Activated naive CD8-positive, alpha-beta T cell treated with anti-CD3 and anti-CD28 coated beads for 36 hours (primary cell): ENCODE data around the gene FBL. TPM values are rescaled to one million over a fixed set of nuclear protein-coding genes. Genes with fewer than 3 reads are reported as not detected.
"Not testable (repeated sequence)": the region's sequence is repeated elsewhere in the genome, so short reads cannot be mapped to it uniquely, and the experiment has no call there.

ENCODE experiments used
- DNase-seq: peaks from one replicate; pipeline ENCODE4 v3.0.0; 2021
- H3K27ac Mint-ChIP-seq: one replicate; pipeline ENCODE4 v1.8.0; 2022; ENCODE audit warnings: mild to moderate bottlenecking, moderate library complexity, mixed read lengths
- H3K27me3 Mint-ChIP-seq: one replicate; pipeline ENCODE4 v1.8.0; 2022; ENCODE audit warnings: mild to moderate bottlenecking, mixed read lengths
- H3K36me3 Mint-ChIP-seq: one replicate; pipeline ENCODE4 v1.8.0; 2021; ENCODE audit warnings: mild to moderate bottlenecking, mixed read lengths
- H3K4me1 Mint-ChIP-seq: one replicate; pipeline ENCODE4 v1.8.0; 2021; ENCODE audit warnings: mixed read lengths
- H3K4me3 Mint-ChIP-seq: one replicate; pipeline ENCODE4 v1.8.0; 2022; ENCODE audit warnings: mild to moderate bottlenecking, moderate library complexity, mixed read lengths
- H3K9me3 Mint-ChIP-seq: one replicate; pipeline ENCODE4 v1.8.0; 2022; ENCODE audit warnings: mixed read lengths
- total RNA-seq, 2 experiments: library from RNA; stranded (reverse); gene quantifications; one replicate each; pipeline ENCODE4 v1.2.3, GENCODE V29; 2021

The FBL gene
- total RNA-seq, 2 experiments from 2014 or later = 925 to 936 TPM

DNA sequence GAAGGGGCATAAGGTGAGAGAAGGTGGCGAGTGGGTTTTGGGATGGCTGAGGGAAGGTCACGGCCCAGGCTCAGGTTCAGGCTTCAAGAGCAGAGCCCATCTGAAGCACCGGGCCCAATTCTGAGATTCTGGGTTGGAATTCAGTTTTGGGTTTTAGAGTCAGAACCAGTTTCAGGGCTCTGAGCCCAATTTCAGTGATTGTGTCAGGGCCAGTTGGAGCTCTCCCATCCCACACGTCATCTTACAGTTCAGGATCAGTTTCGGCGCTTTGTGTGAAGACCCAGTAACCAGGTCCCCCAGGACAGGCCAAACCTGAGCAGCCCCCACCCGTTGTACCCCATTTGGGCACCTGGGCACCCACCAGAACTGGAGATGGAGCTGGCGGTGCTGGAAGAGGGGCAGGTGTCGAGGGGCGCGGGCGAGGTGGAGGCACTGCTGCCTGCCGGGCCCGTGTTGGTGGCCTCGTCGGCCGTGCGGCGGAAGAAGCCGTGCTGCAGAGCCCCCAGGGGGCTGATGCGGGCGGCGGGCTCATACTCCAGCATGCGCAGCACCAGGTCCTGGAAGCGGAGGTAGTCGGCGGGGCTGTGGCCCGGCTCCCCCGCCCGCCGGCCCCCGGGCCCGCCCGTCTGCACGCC lies 19.8 kb downstream of the FBL start:
- Mint-ChIP-seq H3K4me1 (peaks cover 15% of the 10 kb centered on the region), H3K27me3 (no peaks in the 10 kb centered on the region), H3K9me3 (no peaks in the 10 kb centered on the region), H3K36me3 (peaks cover 25% of the 10 kb centered on the region), H3K4me3 (no peak overlapping the region), H3K27ac (no peak overlapping the region)
- DNase-seq = no peak

DNA sequence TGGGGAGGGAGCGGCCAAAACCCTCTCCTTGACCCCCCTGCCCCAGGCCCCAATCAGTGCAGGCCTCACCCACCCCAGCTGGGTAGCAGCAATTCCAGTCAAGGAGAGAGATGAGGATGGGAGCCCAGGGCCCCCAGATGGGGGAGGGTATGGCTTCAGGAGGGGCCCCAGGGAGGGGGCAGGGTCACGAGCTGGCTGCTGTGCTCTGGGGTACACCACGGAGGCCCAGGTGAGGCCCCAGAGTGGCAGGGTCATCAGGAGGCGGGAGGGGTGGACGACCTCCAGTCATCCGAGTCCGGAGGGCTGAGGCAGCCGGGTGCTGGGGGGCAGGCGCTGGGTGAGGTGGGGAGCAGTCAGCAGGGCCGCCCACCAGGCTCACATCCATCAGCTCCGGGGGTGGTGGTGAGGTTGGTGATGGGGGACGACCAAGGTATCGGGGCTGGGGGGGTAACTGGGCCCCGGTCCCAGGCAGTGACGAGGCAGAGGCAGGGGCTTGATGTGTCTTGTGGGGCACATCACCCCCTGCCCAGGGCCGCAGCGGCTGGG lies 20.6 kb downstream of the FBL start:
- peaks cover 17% of the 10 kb centered on the region for H3K36me3 Mint-ChIP-seq
- no peak overlapping the region for H3K27ac Mint-ChIP-seq
- no peak overlapping the region for H3K4me3 Mint-ChIP-seq
- H3K27me3 Mint-ChIP-seq = no peaks in the 10 kb centered on the region
- DNase-seq = no peak
- no peaks in the 10 kb centered on the region for H3K9me3 Mint-ChIP-seq
- H3K4me1 Mint-ChIP-seq = peaks cover 10% of the 10 kb centered on the region

DNA sequence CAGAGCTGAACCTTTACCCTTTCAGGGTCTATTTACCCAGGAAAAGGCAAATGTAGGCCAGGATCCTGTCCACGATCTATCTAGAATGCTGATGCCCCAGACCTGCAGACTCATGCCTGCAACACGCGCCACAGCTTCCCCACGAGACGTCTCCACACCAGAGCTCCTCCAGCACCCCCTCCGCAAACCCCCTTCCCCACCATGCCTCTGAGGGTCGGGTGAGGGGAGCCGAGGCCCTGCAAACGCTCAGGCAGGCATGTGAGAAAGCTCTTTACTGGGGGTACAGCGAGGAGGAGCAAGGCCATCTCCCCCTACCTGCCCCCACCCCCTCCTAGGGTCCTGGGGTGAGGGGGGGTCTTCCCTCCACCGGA lies 21.1 kb downstream of the FBL start:
- H3K4me3 Mint-ChIP-seq = no peak overlapping the region
- H3K4me1 Mint-ChIP-seq = peaks cover 10% of the 10 kb centered on the region
- H3K27ac Mint-ChIP-seq = peak overlapping the region; percentile 55
- H3K36me3 Mint-ChIP-seq = peaks cover 18% of the 10 kb centered on the region
- no peak for DNase-seq
- no peaks in the 10 kb centered on the region for H3K9me3 Mint-ChIP-seq
- no peaks in the 10 kb centered on the region for H3K27me3 Mint-ChIP-seq

DNA sequence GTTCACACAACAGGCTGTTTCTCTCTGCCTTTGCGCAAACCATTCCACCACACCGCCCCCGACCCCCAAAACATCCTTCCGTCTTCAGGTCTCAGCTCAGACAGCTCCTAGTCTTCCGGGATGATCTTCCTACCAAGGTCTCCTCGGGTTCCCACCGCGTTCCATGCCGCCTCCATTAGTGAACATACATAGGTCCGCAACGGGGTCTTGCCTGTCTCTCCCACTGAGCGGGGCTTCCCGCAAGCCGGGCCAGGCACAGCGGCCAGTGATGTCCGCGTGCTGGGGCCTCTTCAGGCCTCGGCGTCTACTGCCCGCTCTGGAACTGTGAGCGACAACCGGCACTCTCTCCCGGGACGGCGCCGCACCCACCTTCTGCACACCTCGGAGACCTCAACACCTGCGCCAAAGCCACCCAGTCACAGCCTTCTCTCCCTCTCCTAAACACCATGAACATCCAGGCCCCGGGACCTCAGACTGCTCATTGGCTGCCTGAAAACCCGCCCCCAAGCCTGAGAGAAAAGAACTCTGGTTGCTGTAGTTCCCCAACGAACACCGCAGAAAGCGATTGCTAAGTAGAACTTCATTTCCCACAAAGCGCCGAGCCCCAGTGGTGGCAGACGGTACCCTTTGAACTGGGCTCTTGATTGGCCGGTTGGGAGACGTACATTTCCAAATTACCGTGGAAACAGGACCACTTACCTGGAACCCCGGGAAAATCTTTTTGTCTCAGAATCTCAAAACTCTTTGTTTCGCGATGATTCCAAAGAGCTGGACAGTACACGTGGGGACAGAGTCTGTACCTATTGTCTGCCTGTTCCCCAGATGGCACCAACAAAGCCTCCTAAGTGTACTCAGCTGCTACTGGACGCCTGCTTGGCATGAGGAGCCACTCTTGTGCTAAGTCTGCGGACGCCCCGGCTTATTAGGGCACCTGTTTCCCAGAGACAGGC lies 21.8 kb downstream of the FBL start:
- Mint-ChIP-seq H3K36me3 (peaks cover 14% of the 10 kb centered on the region), H3K4me1 (peaks cover 10% of the 10 kb centered on the region), H3K4me3 (no peak overlapping the region), H3K27me3 (no peaks in the 10 kb centered on the region), H3K9me3 (no peaks in the 10 kb centered on the region), H3K27ac (peak overlapping the region; percentile 55)
- DNase-seq = peak; percentile 86

DNA sequence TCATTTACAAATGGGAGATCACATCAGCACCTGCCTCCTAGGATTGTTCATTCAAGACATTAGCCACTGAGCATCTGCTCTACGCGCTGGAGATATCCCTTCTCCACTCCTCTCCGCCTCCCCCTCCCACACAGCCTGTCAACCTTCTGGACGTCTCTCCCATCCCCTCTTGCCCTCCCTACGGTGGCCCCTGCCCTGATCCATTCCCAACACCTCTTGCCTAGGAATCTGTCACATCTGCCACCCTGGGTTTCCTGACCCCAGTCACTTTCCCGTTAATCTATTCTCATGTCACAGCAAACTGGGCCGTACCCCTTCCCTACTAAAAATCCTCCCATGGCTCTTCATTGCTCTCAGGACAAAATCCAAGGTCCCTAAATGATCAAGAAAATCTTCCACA lies 22.5 kb downstream of the FBL start:
- Mint-ChIP-seq H3K4me3 (no peak overlapping the region), H3K27ac (no peak overlapping the region), H3K27me3 (no peaks in the 10 kb centered on the region), H3K36me3 (peaks cover 9% of the 10 kb centered on the region), H3K4me1 (peaks cover 12% of the 10 kb centered on the region), H3K9me3 (no peaks in the 10 kb centered on the region)
- no peak for DNase-seq

DNA sequence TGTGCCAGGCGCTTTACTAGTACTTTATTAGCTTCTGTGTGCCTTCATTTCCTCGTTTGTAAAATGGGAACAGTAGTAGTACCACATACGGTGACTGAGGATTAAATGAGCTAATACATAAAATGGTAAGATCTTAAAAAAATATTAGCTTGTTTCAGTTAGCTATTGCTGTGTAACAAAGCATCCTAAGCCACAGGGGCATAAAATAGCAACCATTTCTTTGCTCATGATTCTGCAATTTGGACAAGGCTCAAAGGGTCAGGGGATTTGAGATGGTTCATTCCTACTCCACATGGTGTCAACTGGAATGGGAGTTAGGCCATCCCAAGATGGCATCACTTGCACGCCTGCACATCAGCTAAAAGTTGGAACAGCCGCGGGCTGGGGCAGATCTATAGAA lies 25.5 kb downstream of the FBL start:
- H3K4me3 Mint-ChIP-seq = no peak overlapping the region
- no peaks in the 10 kb centered on the region for H3K27me3 Mint-ChIP-seq
- H3K36me3 Mint-ChIP-seq = peaks cover 4% of the 10 kb centered on the region
- DNase-seq = no peak
- no peak overlapping the region for H3K27ac Mint-ChIP-seq
- peaks cover 25% of the 10 kb centered on the region for H3K4me1 Mint-ChIP-seq
- no peaks in the 10 kb centered on the region for H3K9me3 Mint-ChIP-seq

DNA sequence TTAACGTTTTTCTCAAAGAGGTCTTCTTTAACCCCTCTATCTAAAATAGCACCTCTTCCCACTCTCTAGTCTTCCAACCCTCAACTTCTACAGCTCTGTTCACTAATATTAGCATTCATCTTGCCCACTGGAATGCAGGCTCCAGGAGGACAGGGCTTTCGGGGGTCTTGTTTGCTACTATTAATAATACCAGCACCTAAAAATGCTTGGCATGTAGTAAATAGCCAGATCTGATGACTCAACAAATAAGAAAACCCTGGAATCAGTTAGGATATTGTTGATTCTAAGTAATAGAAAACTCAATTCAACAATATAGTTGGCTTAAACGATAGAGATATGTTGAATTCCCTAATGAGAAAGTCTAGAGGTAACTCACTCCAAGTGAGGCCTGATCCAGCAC lies 26.4 kb downstream of the FBL start:
- no peak for DNase-seq
- Mint-ChIP-seq H3K36me3 (peaks cover 4% of the 10 kb centered on the region), H3K4me1 (peaks cover 23% of the 10 kb centered on the region), H3K9me3 (no peaks in the 10 kb centered on the region), H3K27ac (no peak overlapping the region), H3K27me3 (no peaks in the 10 kb centered on the region), H3K4me3 (no peak overlapping the region)

DNA sequence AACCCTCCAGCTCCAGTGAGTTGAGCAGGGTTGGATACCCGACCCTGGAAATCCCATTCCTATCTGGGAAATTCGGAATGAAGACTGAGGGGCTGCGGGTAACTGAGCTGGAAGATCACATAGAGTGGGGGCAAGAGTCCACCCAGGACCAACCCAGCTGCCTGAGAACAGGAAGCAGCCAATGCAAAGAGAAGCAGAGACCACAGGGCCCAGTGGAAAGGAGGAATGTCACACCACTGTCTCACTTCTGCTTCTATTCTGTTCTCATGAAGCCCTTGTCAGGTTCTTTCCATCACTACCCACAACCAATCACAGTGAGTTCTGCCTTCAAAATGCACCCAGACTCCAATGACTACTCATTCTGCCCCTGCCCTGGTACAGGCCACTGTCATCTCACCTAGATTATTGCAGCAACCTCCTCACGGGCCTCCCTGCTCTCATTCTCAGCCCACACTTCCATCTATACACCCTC lies 27.5 kb downstream of the FBL start:
- Mint-ChIP-seq H3K36me3 (peaks cover 4% of the 10 kb centered on the region), H3K4me3 (no peak overlapping the region), H3K27ac (no peak overlapping the region), H3K4me1 (peaks cover 23% of the 10 kb centered on the region), H3K27me3 (no peaks in the 10 kb centered on the region), H3K9me3 (no peaks in the 10 kb centered on the region)
- no peak for DNase-seq

DNA sequence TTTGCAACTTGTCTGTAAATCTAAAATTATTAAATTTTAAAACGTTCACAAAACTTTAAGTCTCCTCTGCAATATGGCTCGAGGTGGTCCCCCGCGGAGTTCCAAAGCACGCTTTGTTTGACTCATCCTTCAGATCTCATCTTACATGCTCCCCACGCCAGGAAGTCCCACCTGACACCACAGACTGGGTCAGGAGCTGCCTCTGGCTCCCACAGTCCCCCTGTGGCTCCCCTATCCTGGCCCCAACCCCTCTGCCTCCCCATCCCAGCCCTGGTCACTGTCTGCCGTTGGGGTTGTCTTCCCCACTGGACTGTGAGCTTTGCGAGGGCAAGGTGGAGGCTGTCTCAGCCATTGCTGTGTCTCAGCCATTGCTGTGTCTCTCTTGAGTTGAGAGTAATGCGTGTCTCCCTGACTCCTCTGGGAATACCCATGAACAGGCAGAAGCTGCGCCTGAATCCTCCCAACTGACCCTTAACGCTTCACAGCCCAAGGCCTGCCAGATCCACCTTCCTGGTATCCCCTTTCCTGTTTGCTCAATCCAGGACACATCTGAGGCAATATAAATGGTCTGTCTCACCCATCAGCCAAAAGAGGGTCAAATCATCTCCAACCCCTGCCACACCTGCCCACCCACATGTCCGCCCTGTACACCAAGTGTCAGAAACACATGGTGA lies 28.2 kb downstream of the FBL start:
- H3K4me3 Mint-ChIP-seq = no peak overlapping the region
- no peak overlapping the region for H3K27ac Mint-ChIP-seq
- H3K36me3 Mint-ChIP-seq = peaks cover 4% of the 10 kb centered on the region
- no peak for DNase-seq
- H3K4me1 Mint-ChIP-seq = peaks cover 23% of the 10 kb centered on the region
- H3K27me3 Mint-ChIP-seq = no peaks in the 10 kb centered on the region
- H3K9me3 Mint-ChIP-seq = no peaks in the 10 kb centered on the region

DNA sequence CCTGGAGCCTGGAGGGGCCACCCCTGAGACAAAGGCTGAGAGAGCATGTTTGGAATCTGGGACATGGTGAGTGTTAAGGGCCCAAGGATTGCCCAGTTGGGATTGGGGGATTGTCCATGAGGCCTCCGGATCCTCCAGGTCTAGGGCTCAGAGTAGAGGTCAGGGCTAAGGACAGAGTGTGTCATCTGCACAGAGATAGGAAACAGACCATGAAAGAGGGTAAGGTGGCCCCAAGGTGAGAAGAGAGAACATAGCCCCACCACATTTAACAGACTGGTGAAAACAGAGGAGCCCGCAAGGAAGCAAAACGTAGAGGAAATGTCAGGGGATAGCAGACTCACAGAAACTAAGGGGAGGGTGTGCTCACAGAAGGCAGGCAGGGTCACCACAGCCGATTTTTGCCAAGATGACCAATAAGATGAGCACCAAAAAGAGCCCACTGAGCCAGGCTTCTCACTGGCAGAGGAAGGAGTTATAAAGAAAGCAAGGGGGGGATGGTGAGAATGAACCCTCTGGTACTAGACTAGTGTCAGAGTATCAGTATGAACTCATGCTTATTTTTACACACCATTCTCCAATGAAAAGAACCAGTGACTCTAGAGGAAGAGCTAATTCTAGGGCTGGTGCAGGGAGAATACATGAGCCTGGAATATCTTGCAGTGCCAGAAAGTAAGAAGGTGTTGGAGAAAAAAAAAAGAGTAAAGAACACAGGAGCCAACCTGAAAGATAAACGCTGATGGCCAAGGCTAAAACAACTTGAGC lies 29.7 kb downstream of the FBL start:
- no peaks in the 10 kb centered on the region for H3K9me3 Mint-ChIP-seq
- no peaks in the 10 kb centered on the region for H3K27me3 Mint-ChIP-seq
- H3K27ac Mint-ChIP-seq = peak overlapping the region; percentile 57
- no peak overlapping the region for H3K4me3 Mint-ChIP-seq
- H3K4me1 Mint-ChIP-seq = peaks cover 23% of the 10 kb centered on the region
- H3K36me3 Mint-ChIP-seq = peaks cover 4% of the 10 kb centered on the region
- no peak for DNase-seq

DNA sequence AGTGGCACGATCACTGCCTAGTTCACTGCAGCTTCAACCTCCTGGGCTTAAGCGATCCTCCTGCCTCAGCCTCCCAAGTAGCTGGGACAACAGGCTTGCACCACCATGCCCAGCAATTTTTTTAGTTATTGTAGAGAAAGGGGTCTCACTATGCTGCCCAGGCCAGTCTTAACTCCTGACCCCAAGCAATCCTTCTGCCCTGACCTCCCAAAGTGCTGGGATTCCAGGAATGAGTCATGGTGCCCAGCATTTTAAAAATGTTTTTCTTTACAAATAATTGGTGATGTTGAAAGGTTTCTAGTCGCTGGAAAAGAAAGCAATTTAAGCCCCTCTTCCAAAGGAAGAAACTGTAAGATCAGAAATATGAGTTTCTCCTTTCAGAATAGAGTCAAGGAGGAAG lies 31.6 kb downstream of the FBL start:
- H3K27ac Mint-ChIP-seq = no peak overlapping the region
- no peaks in the 10 kb centered on the region for H3K9me3 Mint-ChIP-seq
- no peak overlapping the region for H3K4me3 Mint-ChIP-seq
- H3K27me3 Mint-ChIP-seq = no peaks in the 10 kb centered on the region
- no peak for DNase-seq
- peaks cover 23% of the 10 kb centered on the region for H3K4me1 Mint-ChIP-seq
- H3K36me3 Mint-ChIP-seq = peaks cover 3% of the 10 kb centered on the region

DNA sequence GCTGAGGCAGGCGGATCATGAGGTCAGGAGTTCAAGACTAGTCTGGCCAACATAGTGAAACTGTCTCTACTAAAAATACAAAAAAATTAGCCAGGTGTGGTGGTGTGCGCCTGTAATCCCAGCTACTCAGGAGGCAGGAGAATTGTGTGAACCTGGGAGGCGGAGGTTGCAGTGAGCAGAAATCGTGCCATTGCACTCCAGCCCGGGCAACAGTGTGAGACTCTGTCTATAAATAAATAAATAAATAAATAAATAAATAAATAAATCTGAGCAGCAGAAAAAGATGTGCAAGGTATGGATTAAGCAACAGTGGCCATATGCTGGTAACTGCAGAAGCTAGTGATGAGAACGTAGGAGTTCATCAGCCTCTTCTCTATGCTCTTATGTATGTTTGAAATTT lies 32.1 kb downstream of the FBL start:
- H3K27ac Mint-ChIP-seq, H3K36me3 Mint-ChIP-seq, DNase-seq, H3K4me3 Mint-ChIP-seq, H3K27me3 Mint-ChIP-seq, H3K9me3 Mint-ChIP-seq: not testable (repeated sequence)
- peaks cover 19% of the 10 kb centered on the region for H3K4me1 Mint-ChIP-seq

DNA sequence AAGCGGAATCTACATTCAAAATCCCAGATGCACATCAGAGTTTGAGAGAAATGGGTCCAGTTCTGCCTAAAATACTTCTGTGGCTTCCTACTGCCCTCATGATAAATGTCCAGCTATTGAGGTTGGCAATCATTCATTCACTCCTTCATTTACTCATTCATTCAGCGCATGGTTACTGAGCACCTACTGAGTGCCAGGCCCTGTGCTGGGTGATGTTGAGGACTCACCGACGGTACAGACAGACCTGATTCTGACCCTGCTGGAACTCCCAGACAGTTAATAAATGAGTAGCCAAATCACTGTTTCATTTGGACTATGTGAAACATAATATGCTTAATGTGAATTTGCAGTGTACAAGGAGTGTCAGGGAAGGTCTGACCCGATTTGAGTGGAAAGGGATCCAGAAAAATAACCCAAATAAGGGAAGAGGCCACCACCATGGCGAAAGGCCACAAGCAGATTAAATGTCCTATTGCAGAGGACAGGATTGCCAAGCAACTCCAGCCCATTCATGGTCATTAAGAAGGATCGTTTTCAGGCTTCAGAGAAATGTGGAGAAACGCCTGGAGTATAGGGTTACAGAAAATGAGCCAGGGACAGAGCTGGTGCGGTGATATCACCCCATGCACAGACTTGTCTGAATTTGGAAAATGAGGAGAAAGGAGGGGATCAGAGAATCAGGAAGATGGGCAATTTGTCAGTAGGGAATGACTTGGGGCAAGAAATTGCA lies 32.8 kb downstream of the FBL start:
- Mint-ChIP-seq H3K4me3 (no peak overlapping the region), H3K36me3 (peaks cover 3% of the 10 kb centered on the region), H3K4me1 (peaks cover 14% of the 10 kb centered on the region), H3K27ac (no peak overlapping the region), H3K9me3 (no peaks in the 10 kb centered on the region), H3K27me3 (no peaks in the 10 kb centered on the region)
- DNase-seq = no peak

DNA sequence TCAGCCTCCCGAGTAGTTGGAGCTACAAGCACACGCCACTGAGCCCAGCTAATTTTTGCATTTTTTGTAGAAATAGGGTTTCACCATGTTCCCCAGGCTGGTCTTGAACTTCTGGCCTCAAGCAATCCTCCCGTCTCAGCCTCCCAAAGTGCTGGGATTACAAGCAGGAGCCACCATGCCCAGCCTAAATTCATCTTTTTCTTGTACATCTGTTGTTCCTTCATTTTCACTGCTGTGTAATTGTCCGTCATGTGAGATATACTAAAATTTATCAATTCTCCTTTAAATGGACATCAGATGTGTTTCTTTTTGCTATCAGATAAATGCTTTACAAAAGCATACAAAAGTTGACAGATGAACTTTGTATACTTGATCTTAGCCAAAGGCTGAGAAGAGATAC lies 35.1 kb downstream of the FBL start:
- H3K4me3 Mint-ChIP-seq = no peak overlapping the region
- H3K4me1 Mint-ChIP-seq = peaks cover 2% of the 10 kb centered on the region
- no peak for DNase-seq
- peaks cover 3% of the 10 kb centered on the region for H3K36me3 Mint-ChIP-seq
- H3K27me3 Mint-ChIP-seq = no peaks in the 10 kb centered on the region
- no peak overlapping the region for H3K27ac Mint-ChIP-seq
- no peaks in the 10 kb centered on the region for H3K9me3 Mint-ChIP-seq
